Stimulated activated CD8-positive, alpha-beta memory T cell treated with anti-CD3 and anti-CD28 coated beads, Interleukin-12 subunit alpha, Interleukin-12 subunit beta, amount 100 ng/mL, for 4 hours (primary cell): ENCODE measurements around the gene MAP4K4.

Experiments
- DNase-seq: peaks from one replicate; pipeline ENCODE4 v3.0.0-alpha.2; 2020; ENCODE audit warnings: low read depth

Gene MAP4K4

GRCh38 chr2:101692766-101693165 is 4.7 kb upstream of the MAP4K4 start:
- DNase-seq = no peak

DNA sequence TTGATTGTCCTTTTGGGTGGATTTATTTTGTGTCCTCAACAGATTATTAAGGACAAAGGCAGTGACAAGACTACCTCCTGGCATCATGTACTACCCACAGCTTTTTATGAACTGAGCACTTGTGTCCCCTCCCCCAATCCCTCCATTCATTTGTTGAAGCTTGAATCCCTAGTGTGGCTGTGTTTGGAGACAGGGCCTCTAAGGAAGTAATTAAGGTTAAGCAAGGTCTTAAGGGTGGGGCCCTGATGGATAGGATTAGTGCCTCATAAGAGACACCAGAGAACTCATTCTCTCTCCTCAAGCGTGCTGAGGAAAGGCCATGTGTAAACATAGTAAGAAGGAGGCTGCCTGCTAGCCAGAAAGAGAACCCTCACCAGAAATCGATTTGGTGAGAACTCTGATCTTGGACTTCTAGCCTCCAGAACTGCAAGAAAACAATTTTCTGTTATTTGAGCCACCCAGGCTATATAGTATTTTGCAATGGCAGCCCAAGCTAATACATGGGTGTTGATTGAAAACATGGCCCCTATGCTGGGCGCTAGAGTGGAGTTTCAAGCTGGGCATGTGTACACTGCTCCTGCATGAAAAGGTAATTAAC is 3.4 kb upstream of the MAP4K4 start:
- no peak for DNase-seq

GRCh38 chr2:101696272-101697123 is 1.0 kb upstream of the MAP4K4 start:
- DNase-seq = no peak

- DNase-seq = no peak
Measured at GRCh38 chr2:101698014-101698843, 722 bp downstream of the MAP4K4 start.

DNA sequence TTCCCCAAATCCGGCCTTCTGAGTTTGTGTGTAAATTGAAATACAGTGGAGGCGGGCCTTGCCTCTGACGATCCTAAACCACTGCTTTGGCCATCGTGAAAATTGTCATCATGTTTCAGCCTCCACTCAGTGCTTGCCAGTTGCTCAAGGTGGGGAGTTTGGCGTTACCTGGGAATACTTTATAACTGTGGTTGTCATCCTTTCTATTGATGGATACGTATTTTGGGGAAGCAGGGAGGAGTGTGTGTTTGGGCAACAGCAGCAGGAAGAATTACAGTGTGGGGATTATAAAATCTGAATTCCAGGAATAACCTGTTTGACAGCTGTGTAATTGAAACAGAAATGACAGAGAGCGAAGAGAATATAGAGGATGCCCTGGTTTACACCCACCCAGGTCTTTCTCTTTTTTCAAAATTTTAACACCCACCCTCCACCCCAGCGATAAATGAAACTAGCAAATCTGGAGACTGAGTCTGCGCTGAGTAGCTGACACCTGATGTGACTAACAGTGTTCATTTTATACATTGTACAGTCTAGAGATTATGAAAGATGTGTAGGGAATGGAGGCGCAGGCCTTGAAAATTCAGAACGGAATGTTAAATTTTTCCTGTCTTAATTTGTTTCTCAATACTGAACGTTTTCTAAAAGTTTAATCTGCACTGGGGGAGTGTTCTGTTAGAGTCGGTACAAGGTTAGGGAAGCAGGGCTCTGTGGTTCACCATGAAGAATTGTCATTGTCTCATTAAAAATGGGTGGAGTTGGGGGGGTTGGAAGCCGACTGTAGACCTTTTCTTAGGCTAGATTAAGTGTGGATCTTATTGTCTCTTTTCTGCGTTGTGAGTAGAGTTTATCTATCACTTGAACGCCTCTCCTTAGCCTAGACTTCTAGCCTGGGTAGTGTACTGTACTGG is 1.6 kb downstream of the MAP4K4 start:
- DNase-seq = no peak

DNA sequence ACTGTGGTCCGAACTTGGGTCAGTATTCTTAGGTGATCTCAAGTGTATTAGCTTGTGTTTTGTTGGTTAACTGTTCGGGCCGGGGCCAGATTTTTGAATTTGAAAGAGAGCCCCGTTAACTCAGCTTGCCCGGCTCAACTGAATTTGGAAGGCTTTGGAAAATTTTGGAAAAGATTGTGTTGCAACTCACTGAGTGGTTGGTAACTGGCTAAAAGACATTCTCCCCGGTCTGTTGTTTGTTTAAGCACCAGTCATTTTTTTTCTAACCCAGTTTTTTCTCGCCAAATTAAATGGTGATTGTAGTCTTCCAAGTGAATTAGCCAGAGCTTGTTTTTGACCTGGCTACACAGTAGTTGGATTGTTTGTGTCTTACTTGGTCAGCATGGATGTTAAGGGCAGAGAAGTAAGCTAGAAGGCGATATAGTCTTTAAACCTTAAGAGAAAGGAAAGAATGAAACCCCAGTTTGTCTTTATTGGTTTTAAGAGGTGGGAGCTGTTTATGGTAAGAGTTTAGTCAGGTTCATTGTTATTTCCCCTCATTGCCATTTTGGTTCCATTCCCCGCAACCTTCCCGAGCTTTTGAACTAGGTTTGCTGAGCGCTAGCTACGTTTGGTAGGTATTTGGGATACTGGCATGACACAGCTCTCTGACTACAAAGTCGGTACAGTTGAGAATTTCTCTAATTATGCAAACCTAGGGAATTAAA is 2.4 kb downstream of the MAP4K4 start:
- DNase-seq = no peak

DNA sequence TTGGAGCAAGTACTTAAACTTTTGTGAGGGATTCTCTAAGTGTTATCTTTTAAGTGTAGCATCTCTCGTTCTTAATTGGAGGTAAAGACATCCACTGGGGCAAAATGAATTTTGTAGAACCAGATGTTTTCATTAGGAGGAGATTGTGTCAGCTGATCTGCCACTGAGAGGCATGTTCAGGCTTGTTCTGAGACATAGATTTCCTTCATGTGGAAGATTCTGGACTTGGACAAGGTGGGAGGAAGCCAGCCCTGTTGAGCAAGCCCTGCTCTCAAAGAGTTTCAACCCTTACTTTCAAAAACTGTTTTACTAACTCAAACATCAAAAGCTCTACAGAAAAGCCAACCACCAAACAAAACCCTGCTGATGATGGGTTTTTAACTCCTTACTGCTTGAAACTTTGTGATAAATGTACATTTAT is 6.5 kb downstream of the MAP4K4 start:
- DNase-seq = no peak

DNA sequence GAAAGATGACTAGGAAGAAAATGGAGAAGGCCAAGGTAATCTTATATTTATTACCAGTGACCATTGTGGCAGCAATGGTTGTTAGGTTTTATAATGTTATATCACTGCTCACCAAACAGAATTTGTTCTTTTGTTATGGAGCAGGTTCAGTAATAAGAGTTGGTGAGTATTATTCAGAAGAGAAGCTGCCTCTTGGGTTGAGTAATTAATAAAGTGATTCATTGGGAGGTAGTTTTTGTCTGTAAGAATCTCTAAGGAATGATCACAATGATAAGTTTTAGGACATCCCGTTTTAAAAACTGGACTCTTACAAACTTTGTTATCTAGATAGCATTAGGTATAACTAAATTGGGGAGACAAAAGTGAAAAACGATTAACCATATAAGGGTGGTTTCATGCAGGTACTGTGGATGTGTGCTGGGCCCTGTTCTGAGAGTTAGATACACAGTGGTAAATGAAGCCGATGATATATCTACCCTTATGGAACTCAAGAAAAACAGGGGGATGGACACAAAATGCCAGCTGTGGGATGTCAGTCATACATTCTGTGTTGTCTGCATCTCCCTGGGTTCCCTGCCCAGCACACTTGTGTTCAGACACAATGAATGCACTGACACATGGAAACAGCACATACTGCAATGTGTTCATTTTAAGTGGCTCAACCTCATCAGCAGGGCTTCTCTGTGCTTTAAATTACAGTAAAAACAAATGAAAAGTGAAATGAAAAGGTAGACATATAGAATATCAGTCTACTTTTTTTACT is 7.5 kb downstream of the MAP4K4 start:
- DNase-seq = no peak

- no peak for DNase-seq
Measured at GRCh38 chr2:101706121-101706818, 8.8 kb downstream of the MAP4K4 start.

GRCh38 chr2:101706819-101707177 is 9.3 kb downstream of the MAP4K4 start:
- DNase-seq = no peak

- DNase-seq = no peak
Measured at GRCh38 chr2:101710036-101710435, 12.5 kb downstream of the MAP4K4 start.

DNA sequence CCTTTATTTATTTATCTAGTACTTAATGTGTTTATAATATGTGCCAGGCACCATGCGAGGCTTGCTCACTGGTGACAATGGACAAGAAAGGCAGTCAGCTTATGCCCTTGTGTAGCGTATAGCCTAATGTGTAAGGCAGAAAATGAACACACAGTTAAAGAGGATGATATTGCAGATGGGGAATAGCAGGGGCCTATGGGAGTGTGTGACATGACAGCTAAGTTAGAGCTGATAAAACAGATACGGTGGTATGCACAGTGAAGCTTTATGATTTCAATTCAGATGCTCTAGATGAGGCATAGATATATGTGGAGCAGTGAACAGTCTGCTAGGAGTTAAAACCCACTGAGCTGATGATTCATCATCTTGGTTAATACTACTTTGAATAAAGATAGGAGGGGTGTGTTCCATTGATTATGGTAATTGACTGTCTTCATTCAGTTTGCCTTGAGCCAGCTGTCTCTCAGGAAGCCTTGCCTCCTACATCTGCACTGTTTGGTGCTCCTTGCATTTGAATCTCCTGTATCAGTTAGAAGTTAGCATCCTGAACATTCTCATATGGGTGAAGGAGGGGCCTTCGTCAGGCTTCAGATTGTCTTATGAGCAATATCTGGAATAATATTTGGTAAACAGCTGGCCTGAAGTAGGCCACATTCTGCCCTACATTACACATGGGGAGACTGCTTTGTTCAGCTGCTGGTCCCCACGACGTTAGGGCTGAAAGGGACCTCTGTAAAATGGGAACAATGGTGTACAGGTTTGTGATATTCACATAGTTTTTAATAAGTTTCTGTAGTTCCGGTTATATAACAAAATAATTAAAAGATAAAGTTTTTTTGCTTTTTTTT is 13.2 kb downstream of the MAP4K4 start:
- DNase-seq = no peak

GRCh38 chr2:101714118-101714517 is 16.6 kb downstream of the MAP4K4 start:
- no peak for DNase-seq

- DNase-seq = no peak
Measured at GRCh38 chr2:101717071-101717845, 19.8 kb downstream of the MAP4K4 start.

DNA sequence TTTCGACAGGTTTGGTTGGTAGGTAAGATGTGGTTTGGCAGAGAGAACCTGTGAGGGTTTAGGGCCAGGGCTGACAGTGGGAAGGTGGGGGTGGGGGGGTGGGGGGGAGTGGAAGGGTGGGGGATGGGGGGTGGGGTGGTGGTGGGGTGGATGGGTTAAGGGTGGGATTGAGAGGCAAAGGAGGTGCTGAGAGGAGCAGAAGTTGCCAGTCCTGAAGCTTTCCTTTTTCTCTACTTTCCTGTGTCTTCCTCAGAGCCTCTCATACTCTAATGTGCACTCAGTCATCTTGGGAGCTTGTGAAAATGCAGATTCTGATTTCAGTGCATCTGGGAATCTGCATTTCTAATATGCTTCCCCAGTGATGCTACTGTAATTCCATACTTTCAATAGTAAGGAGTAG is 21.0 kb downstream of the MAP4K4 start:
- no peak for DNase-seq

GRCh38 chr2:101718993-101719571 is 21.6 kb downstream of the MAP4K4 start:
- DNase-seq = no peak

- DNase-seq = no peak
Measured at GRCh38 chr2:101720732-101721131, 23.2 kb downstream of the MAP4K4 start.

DNA sequence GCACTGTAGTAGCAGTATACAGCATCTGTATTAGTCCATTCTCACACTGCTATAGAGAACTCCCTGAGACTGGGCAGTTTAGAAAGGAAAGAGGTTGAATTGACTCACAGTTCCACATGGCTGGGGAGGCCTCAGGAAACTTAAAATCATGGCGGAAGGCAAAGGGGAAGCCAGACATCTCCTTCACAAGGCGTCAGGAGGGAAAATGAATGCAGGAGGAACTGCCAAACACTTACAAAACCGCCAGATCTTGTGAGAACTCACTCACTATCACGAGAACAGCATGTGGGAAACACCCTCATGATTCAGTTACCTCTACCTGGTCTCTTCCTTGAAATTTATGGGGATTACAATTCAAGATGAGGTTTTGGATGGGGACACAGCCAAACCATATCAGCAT is 25.4 kb downstream of the MAP4K4 start:
- no peak for DNase-seq
